ENCODE data around the gene GPT2.

Gene GPT2

DNA sequence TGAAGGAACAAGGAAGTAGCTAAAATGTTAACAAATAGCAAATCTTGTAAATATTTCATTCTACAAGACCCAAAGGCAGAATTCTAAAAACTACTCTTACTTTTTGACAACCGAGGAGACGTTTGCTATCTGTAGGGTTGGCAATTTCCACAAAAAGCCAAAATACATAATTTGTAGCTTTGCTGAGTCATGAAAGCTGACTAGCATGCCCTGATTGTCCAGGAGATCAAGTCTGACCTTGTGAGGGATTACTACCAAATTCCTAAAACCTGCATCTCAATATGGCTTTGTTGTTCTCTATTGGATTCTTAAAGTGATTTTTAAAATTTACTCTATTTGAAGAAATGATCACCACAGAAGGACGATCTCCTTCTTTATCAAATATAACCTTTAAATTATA is 78.5 kb downstream of the GPT2 start:
- TF ChIP-seq POLR2AphosphoS5 (IDR thresholded peaks at IDR 0.05; ENCODE audit: low read depth, low read length), result no peak
- no peak for TF ChIP-seq TAF1 (IDR thresholded peaks at IDR 0.05; ENCODE audit: borderline replicate concordance, insufficient read depth, low read length)
- TF ChIP-seq, protein P1, sequence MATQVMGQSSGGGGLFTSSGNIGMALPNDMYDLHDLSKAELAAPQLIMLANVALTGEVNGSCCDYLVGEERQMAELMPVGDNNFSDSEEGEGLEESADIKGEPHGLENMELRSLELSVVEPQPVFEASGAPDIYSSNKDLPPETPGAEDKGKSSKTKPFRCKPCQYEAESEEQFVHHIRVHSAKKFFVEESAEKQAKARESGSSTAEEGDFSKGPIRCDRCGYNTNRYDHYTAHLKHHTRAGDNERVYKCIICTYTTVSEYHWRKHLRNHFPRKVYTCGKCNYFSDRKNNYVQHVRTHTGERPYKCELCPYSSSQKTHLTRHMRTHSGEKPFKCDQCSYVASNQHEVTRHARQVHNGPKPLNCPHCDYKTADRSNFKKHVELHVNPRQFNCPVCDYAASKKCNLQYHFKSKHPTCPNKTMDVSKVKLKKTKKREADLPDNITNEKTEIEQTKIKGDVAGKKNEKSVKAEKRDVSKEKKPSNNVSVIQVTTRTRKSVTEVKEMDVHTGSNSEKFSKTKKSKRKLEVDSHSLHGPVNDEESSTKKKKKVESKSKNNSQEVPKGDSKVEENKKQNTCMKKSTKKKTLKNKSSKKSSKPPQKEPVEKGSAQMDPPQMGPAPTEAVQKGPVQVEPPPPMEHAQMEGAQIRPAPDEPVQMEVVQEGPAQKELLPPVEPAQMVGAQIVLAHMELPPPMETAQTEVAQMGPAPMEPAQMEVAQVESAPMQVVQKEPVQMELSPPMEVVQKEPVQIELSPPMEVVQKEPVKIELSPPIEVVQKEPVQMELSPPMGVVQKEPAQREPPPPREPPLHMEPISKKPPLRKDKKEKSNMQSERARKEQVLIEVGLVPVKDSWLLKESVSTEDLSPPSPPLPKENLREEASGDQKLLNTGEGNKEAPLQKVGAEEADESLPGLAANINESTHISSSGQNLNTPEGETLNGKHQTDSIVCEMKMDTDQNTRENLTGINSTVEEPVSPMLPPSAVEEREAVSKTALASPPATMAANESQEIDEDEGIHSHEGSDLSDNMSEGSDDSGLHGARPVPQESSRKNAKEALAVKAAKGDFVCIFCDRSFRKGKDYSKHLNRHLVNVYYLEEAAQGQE (IDR thresholded peaks at IDR 0.05; ENCODE audit: insufficient read depth in 1 of 2, low read depth in 2 of 2, low read length in 2 of 2), result no peak
- no peak for TF ChIP-seq SIN3A (IDR thresholded peaks at IDR 0.05; ENCODE audit: borderline replicate concordance, insufficient read depth, low read length)
- no peak for TF ChIP-seq FOXP2 (optimal IDR thresholded peaks at IDR 0.05; ENCODE audit: borderline replicate concordance, extremely low read depth, extremely low read length, insufficient read depth)

DNA sequence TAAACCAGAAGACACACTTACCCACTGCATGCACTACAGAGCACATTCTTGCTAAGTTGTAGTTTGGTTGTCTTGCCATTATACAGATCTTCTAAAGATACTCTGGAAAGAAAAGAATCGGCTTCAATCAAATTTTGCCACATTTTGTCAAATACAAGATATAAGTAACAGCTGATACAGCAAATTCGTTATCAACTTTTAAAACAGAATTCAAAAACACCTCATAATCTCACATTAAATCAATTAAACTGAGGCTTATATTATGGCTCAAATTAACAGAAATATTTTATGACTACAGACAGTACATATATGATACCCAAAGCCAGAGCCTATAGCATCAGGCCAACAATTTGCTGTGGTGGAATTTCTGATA is 83.9 kb downstream of the GPT2 start:
- no peak for TF ChIP-seq TAF1 (IDR thresholded peaks at IDR 0.05; ENCODE audit: borderline replicate concordance, insufficient read depth, low read length)
- TF ChIP-seq, protein P1 (IDR thresholded peaks at IDR 0.05; ENCODE audit: insufficient read depth in 1 of 2, low read depth in 2 of 2, low read length in 2 of 2), result no peak
- TF ChIP-seq POLR2AphosphoS5 (IDR thresholded peaks at IDR 0.05; ENCODE audit: low read depth, low read length), result no peak
- no peak for TF ChIP-seq SIN3A (IDR thresholded peaks at IDR 0.05; ENCODE audit: borderline replicate concordance, insufficient read depth, low read length)

DNA sequence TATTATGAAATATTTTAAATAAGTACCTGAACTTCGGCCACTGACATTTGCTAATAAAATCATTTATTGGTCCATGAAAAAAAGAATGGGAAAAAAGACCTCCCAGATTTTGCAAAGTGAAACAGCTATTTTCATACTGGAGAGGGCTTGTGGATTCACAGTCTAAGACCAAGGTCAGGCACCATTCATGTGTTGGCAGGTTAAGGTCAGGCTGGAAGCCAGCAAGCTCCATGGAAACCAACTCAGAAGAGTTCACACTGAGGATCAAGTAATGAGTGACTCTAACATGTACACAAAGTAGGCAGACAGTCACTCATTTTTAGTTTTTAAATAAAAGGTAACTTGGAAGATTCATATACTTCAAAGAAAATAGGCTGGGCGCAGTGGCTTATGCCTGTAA is 85.9 kb downstream of the GPT2 start:
- TF ChIP-seq, protein P1 (IDR thresholded peaks at IDR 0.05; ENCODE audit: insufficient read depth in 1 of 2, low read depth in 2 of 2, low read length in 2 of 2), result no peak
- TF ChIP-seq SIN3A (IDR thresholded peaks at IDR 0.05; ENCODE audit: borderline replicate concordance, insufficient read depth, low read length) (no peak), POLR2AphosphoS5 (IDR thresholded peaks at IDR 0.05; ENCODE audit: low read depth, low read length) (no peak), FOXP2 (optimal IDR thresholded peaks at IDR 0.05; ENCODE audit: borderline replicate concordance, extremely low read depth, extremely low read length, insufficient read depth) (no peak), TAF1 (IDR thresholded peaks at IDR 0.05; ENCODE audit: borderline replicate concordance, insufficient read depth, low read length) (no peak)

DNA sequence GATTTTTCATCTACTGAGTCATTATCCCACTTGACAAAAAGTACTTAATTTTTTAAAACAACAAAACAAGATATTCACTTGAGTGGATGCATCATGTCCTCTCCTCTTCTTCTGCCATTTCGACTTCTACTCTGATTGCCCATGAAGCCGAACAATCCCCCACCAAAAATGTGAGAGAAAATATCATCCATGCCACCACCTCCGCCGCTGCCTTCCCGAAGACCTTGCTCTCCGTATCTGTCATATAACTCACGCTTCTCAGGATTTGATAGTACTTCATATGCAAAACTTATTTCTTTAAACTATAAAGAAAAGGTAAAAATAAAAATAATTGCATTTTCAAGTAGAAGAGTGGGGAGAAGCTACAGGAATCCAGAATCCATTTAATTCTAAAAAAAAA is 87.1 kb downstream of the GPT2 start:
- TF ChIP-seq TAF1 (IDR thresholded peaks at IDR 0.05; ENCODE audit: borderline replicate concordance, insufficient read depth, low read length), result no peak
- TF ChIP-seq, protein P1 (IDR thresholded peaks at IDR 0.05; ENCODE audit: insufficient read depth in 1 of 2, low read depth in 2 of 2, low read length in 2 of 2), result no peak
- TF ChIP-seq FOXP2 (optimal IDR thresholded peaks at IDR 0.05; ENCODE audit: borderline replicate concordance, extremely low read depth, extremely low read length, insufficient read depth), result no peak
- TF ChIP-seq SIN3A (IDR thresholded peaks at IDR 0.05; ENCODE audit: borderline replicate concordance, insufficient read depth, low read length), result no peak
- no peak for TF ChIP-seq POLR2AphosphoS5 (IDR thresholded peaks at IDR 0.05; ENCODE audit: low read depth, low read length)

All from PFSK-1 (cell line).